Loucy (cell line): Measurements from ENCODE around the gene APC2.

Experiments
- CTCF ChIP-seq: fragments of 200-600 bp; sonication (generic); conservative IDR thresholded peaks from 2 replicates; pipeline ENCODE4 v1.5.1; 2014; ENCODE audit warnings: mild to moderate bottlenecking, antibody characterized with exemption, low read length
- EZH2phosphoT487 ChIP-seq: fragments of 200-600 bp; IDR thresholded peaks from 2 replicates; pipeline ENCODE4 v1.6.1; 2018; ENCODE audit warnings: antibody characterized with exemption, mild to moderate bottlenecking, moderate library complexity, borderline replicate concordance

GRCh38 chr19:1438035-1438932 lies 11.6 kb upstream of the APC2 start, which contains the start of gene RPS15:
- TF ChIP-seq CTCF (peak; percentile 77), EZH2phosphoT487 (no peak)
